ENCODE results near the gene EPAS1. TPM values are rescaled to one million over a fixed set of nuclear protein-coding genes. Genes with fewer than 3 reads are reported as not detected.

The EPAS1 gene
- total RNA-seq, 1 donor, result 5.2 TPM

DNA sequence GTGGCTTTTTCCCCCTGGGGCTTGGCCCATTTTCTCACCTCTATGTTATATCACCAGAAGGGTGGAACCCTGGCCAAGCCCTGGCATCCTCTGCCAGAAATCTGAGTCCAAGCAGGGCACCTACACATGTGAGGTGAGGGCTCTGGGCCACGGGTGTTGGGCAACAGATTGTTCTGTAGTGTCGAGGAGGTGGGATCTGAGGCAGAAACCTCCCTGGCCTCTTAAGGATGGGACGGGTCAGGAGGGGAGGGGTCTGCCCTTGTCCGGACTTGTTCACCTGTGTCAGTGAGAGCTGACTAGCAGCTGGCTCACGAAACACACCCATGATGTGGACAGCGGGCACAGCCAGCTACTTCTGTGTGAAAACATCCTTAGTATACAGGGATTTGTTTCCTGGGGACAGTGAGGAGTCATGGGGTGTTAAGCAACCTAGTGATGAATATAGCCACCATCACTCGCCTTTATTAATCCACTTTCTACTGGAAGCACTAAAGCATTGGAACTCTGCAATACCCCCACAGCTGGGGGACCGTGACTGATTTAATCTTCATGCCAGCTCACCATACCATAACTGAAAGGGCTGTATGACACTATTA, 35.6 kb downstream of the EPAS1 start:
- Histone ChIP-seq H3K4me1 (ENCODE audit: insufficient read depth, low read length) (no peaks in the 10 kb centered on the region), H3K9me3 (ENCODE audit: low read depth, low read length) (no peaks in the 10 kb centered on the region), H3K4me3 (ENCODE audit: low read length) (no peak overlapping the region), H3K27me3 (ENCODE audit: insufficient read depth, low read length) (no peaks in the 10 kb centered on the region)

DNA sequence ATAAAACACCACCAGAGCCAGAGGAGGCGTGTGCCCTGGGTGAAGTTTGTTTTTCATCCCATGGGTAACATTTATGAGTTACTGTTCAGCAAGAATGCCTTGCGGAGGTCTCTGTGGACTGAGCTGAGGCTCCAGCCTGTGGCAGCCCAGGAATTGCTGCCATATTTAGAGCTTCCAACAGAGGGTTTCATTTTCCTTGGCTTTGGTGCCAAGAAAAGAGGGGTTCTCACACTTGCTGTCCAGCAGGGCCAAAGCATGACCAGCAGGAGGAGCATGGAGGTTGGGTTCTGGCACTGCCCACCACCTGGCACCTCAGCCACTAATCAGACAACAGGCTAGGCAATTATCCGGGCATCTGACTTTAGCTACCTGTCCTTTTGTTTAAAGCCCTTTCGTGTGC, 36.7 kb downstream of the EPAS1 start:
- Histone ChIP-seq H3K4me1 (ENCODE audit: insufficient read depth, low read length) (no peaks in the 10 kb centered on the region), H3K9me3 (ENCODE audit: low read depth, low read length) (no peaks in the 10 kb centered on the region), H3K4me3 (ENCODE audit: low read length) (no peak overlapping the region), H3K27me3 (ENCODE audit: insufficient read depth, low read length) (no peaks in the 10 kb centered on the region)

GRCh38 chr2:46334389-46335271, 37.4 kb downstream of the EPAS1 start:
- Histone ChIP-seq H3K9me3 (ENCODE audit: low read depth, low read length) (no peaks in the 10 kb centered on the region), H3K4me3 (ENCODE audit: low read length) (no peak overlapping the region), H3K4me1 (ENCODE audit: insufficient read depth, low read length) (no peaks in the 10 kb centered on the region), H3K27me3 (ENCODE audit: insufficient read depth, low read length) (no peaks in the 10 kb centered on the region)

- H3K4me3 ChIP-seq (ENCODE audit: low read length), result no peak overlapping the region
- H3K9me3 ChIP-seq (ENCODE audit: low read depth, low read length), result no peaks in the 10 kb centered on the region
- no peaks in the 10 kb centered on the region for H3K27me3 ChIP-seq (ENCODE audit: insufficient read depth, low read length)
- no peaks in the 10 kb centered on the region for H3K4me1 ChIP-seq (ENCODE audit: insufficient read depth, low read length)
Measured at GRCh38 chr2:46335391-46336282, 38.4 kb downstream of the EPAS1 start.

GRCh38 chr2:46336283-46336959, 39.2 kb downstream of the EPAS1 start:
- H3K4me3 ChIP-seq (ENCODE audit: low read length), result no peak overlapping the region
- H3K9me3 ChIP-seq (ENCODE audit: low read depth, low read length), result no peaks in the 10 kb centered on the region
- no peaks in the 10 kb centered on the region for H3K27me3 ChIP-seq (ENCODE audit: insufficient read depth, low read length)
- H3K4me1 ChIP-seq (ENCODE audit: insufficient read depth, low read length), result no peaks in the 10 kb centered on the region

GRCh38 chr2:46337208-46337994, 40.2 kb downstream of the EPAS1 start:
- H3K4me3 ChIP-seq (ENCODE audit: low read length), result no peak overlapping the region
- H3K4me1 ChIP-seq (ENCODE audit: insufficient read depth, low read length), result no peaks in the 10 kb centered on the region
- no peaks in the 10 kb centered on the region for H3K27me3 ChIP-seq (ENCODE audit: insufficient read depth, low read length)
- no peaks in the 10 kb centered on the region for H3K9me3 ChIP-seq (ENCODE audit: low read depth, low read length)

- H3K4me3 ChIP-seq (ENCODE audit: low read length), result no peak overlapping the region
- no peaks in the 10 kb centered on the region for H3K27me3 ChIP-seq (ENCODE audit: insufficient read depth, low read length)
- no peaks in the 10 kb centered on the region for H3K9me3 ChIP-seq (ENCODE audit: low read depth, low read length)
- H3K4me1 ChIP-seq (ENCODE audit: insufficient read depth, low read length), result no peaks in the 10 kb centered on the region
Measured at GRCh38 chr2:46338674-46339073, 41.5 kb downstream of the EPAS1 start.

DNA sequence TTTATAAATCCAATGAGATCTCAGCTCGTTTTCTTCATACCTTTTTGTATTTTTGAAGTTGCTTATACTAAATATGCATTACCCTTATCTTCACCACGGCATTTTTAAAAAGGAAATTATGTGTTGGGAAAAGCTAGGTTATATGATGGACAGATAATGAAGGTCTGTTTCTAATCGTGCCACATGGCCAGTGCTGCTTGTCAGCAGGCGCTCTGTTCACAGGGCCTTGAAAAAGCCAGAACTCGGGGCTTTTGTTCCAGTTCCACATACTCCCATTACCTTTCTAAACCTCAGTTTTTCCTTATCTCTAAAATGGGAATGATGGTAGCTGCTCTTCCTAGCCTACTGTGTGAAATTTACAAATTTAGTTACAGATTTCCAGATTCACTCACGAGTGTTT, 42.0 kb downstream of the EPAS1 start:
- Histone ChIP-seq H3K27me3 (ENCODE audit: insufficient read depth, low read length) (no peaks in the 10 kb centered on the region), H3K4me1 (ENCODE audit: insufficient read depth, low read length) (no peaks in the 10 kb centered on the region), H3K9me3 (ENCODE audit: low read depth, low read length) (no peaks in the 10 kb centered on the region), H3K4me3 (ENCODE audit: low read length) (no peak overlapping the region)

DNA sequence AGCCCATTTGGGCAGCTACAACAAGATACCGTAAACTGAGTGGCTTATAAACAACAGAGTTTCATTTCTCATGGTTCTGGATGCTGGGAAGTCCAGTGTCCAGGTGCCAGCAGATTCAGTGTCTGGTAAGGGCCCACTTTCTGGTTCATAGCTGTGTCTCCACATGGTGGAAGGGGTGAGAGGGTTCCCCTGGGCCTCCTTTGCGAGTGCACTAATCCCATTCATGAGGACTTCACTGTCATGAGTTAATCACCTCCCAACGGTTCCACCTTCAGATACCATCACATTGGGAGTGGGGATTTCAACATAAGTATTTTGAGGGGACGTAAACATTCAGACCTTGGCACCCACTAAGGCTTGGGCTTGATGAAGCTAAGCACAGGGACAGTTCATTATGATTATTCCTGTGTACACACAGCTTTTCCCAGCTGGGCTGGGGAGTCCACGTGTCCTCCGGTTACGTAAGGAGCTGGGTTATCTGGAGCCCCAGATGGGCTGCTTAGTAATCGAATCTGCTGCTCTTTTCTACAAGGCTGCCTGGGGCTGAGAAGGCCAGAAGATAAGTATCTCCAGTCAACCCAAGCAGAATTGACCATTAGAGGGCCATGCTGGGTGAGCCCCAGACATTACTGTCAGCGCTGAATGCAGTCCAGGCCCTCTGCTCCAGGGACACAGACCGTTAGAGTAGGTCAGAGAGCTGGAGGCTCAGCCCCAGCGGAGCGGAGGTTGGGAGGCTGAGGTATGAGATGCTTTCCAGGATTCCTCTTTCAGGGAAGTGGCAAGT, 42.7 kb downstream of the EPAS1 start:
- Histone ChIP-seq H3K4me3 (ENCODE audit: low read length) (no peak overlapping the region), H3K9me3 (ENCODE audit: low read depth, low read length) (no peaks in the 10 kb centered on the region), H3K27me3 (ENCODE audit: insufficient read depth, low read length) (no peaks in the 10 kb centered on the region), H3K4me1 (ENCODE audit: insufficient read depth, low read length) (no peaks in the 10 kb centered on the region)

GRCh38 chr2:46340740-46341420, 43.7 kb downstream of the EPAS1 start:
- Histone ChIP-seq H3K4me3 (ENCODE audit: low read length) (no peak overlapping the region), H3K27me3 (ENCODE audit: insufficient read depth, low read length) (no peaks in the 10 kb centered on the region), H3K9me3 (ENCODE audit: low read depth, low read length) (no peaks in the 10 kb centered on the region), H3K4me1 (ENCODE audit: insufficient read depth, low read length) (no peaks in the 10 kb centered on the region)

GRCh38 chr2:46342566-46343315, 45.5 kb downstream of the EPAS1 start:
- no peaks in the 10 kb centered on the region for H3K9me3 ChIP-seq (ENCODE audit: low read depth, low read length)
- no peaks in the 10 kb centered on the region for H3K4me1 ChIP-seq (ENCODE audit: insufficient read depth, low read length)
- no peak overlapping the region for H3K4me3 ChIP-seq (ENCODE audit: low read length)
- H3K27me3 ChIP-seq (ENCODE audit: insufficient read depth, low read length), result no peaks in the 10 kb centered on the region

- Histone ChIP-seq H3K4me1 (ENCODE audit: insufficient read depth, low read length) (peaks cover 6% of the 10 kb centered on the region), H3K4me3 (ENCODE audit: low read length) (no peak overlapping the region), H3K27me3 (ENCODE audit: insufficient read depth, low read length) (no peaks in the 10 kb centered on the region), H3K9me3 (ENCODE audit: low read depth, low read length) (no peaks in the 10 kb centered on the region)
Measured at GRCh38 chr2:46344706-46345105, 47.5 kb downstream of the EPAS1 start.

Measured in mononuclear cell (primary cell).